ENCODE measurements around the gene TBCD. TPM values are rescaled to one million over a fixed set of nuclear protein-coding genes. Genes with fewer than 3 reads are reported as not detected.

Gene TBCD
- polyA plus RNA-seq, 1 donor from 2014 or later: 67.2 TPM

- Histone ChIP-seq H3K9me2 (ENCODE audit: insufficient read depth, low read length) (no peaks in the 10 kb centered on the region), H2AFZ (ENCODE audit: low read depth, low read length) (no peak overlapping the region)
These were observed 180.0 kb downstream of the TBCD start for GRCh38 chr17:82931699-82932517.

More at GRCh38 chr17:82931699-82932517, 180.0 kb downstream of the TBCD start:
- H3K4me3 ChIP-seq (ENCODE audit: low read length): no peak overlapping the region
- H3K4me2 ChIP-seq (ENCODE audit: low read length): no peak overlapping the region
- no peaks in the 10 kb centered on the region for H3F3A ChIP-seq (ENCODE audit: insufficient read depth, low read length, poor library complexity, severe bottlenecking)
- H3K36me3 ChIP-seq (ENCODE audit: insufficient read depth, low read length): no peaks in the 10 kb centered on the region
- H3K9me3 ChIP-seq (ENCODE audit: low read length): no peaks in the 10 kb centered on the region
- no peak overlapping the region for H3K9ac ChIP-seq (ENCODE audit: low read length)
- TF ChIP-seq EP300 (conservative IDR thresholded peaks at IDR 0.05; ENCODE audit: poor library complexity, severe bottlenecking): no peak
- TF ChIP-seq CTCF (IDR thresholded peaks at IDR 0.05; ENCODE audit: poor library complexity, severe bottlenecking): no peak
- no peak for TF ChIP-seq MXI1 (conservative IDR thresholded peaks at IDR 0.05; ENCODE audit: poor library complexity, severe bottlenecking)
- no peak for TF ChIP-seq POLR2AphosphoS5 (IDR thresholded peaks at IDR 0.05)
- TF ChIP-seq TAF1 (IDR thresholded peaks at IDR 0.05; ENCODE audit: low read depth): no peak
- no peak for TF ChIP-seq REST (IDR thresholded peaks at IDR 0.05; ENCODE audit: borderline replicate concordance)
- TF ChIP-seq SMC3 (conservative IDR thresholded peaks at IDR 0.05; ENCODE audit: poor library complexity): no peak
- no peak for TF ChIP-seq EZH2 (IDR thresholded peaks at IDR 0.05; ENCODE audit: borderline replicate concordance, insufficient read depth, low read length, poor library complexity, severe bottlenecking)
- no peak for TF ChIP-seq RAD21 (conservative IDR thresholded peaks at IDR 0.05)
- H3K79me2 ChIP-seq (replicated peaks; ENCODE audit: insufficient read depth, low read length): no peaks in the 10 kb centered on the region
- H3K27me3 ChIP-seq (ENCODE audit: insufficient read depth, low read depth, low read length): no peaks in the 10 kb centered on the region
- no peak overlapping the region for H3K27ac ChIP-seq (ENCODE audit: low read length)
- no peaks in the 10 kb centered on the region for H4K20me1 ChIP-seq (ENCODE audit: insufficient read depth)

Data from neural cell (in vitro differentiated cells).